WTC11 (cell line): Measurements from ENCODE around the gene AMIGO1. TPM values are rescaled to one million over a fixed set of nuclear protein-coding genes. Genes with fewer than 3 reads are reported as not detected.
A peak's percentile ranks its signal among the peaks of the same experiment; 100 is the strongest.

ENCODE experiments used
- ATAC-seq: fragments of 200-7000 bp; cut with Tn5 transposase; 2 replicates; pipeline ENCODE4 v1.10.0; 2021; ENCODE audit warnings: mild to moderate bottlenecking, moderate library complexity
- CTCF ChIA-PET: fragments of 300-600 bp; sonication (Branson Sonifier 250); formaldehyde crosslinking; loops from one replicate; lab custom pipeline; 2021; ENCODE audit warnings: antibody characterized with exemption; lab: Charles Lee
- POLR2A ChIA-PET: fragments of 350-600 bp; sonication (Branson Sonifier 250); formaldehyde crosslinking; loops from one replicate; lab custom pipeline; 2021; ENCODE audit warnings: antibody characterized with exemption; lab: Charles Lee
- DNase-seq: peaks from one replicate; pipeline ENCODE4 v3.0.0; 2021; ENCODE audit warnings: low spot score
- H3K27ac Mint-ChIP-seq: 2 replicates; pipeline ENCODE4 v1.8.0; 2021; ENCODE audit warnings: mixed read lengths
- H3K27me3 Mint-ChIP-seq: 2 replicates; pipeline ENCODE4 v1.8.0; 2021; ENCODE audit warnings: low read depth, mild to moderate bottlenecking, moderate library complexity, mixed read lengths
- H3K36me3 Mint-ChIP-seq: 2 replicates; pipeline ENCODE4 v1.8.0; 2021; ENCODE audit warnings: mixed read lengths
- H3K4me1 Mint-ChIP-seq: 2 replicates; pipeline ENCODE4 v1.8.0; 2022; ENCODE audit warnings: mixed read lengths
- H3K4me3 Mint-ChIP-seq: 2 replicates; pipeline ENCODE4 v1.8.0; 2021; ENCODE audit warnings: mild to moderate bottlenecking, moderate library complexity, mixed read lengths
- H3K9me3 Mint-ChIP-seq: 2 replicates; pipeline ENCODE4 v1.8.0; 2021; ENCODE audit warnings: mixed read lengths
- ATF1 ChIP-seq: sonication (generic); formaldehyde crosslinking; IDR thresholded peaks from 2 replicates; pipeline ENCODE4 v1.8.1; 2023; ENCODE audit warnings: mild to moderate bottlenecking, moderate library complexity, missing genetic modification reagents
- ATF2 ChIP-seq: sonication (generic); formaldehyde crosslinking; IDR thresholded peaks from 2 replicates; pipeline ENCODE4 v1.8.1; 2022; ENCODE audit warnings: low read depth, missing genetic modification reagents, borderline replicate concordance
- ATF6 ChIP-seq: sonication (generic); formaldehyde crosslinking; IDR thresholded peaks from 2 replicates; pipeline ENCODE4 v1.8.1; 2023; ENCODE audit warnings: mild to moderate bottlenecking, missing genetic modification reagents
- CBFB ChIP-seq: sonication (generic); formaldehyde crosslinking; IDR thresholded peaks from 2 replicates; pipeline ENCODE4 v1.8.1; 2022; ENCODE audit warnings: mild to moderate bottlenecking, low read depth, missing genetic modification reagents
- ETV6 ChIP-seq: sonication (generic); formaldehyde crosslinking; IDR thresholded peaks from 2 replicates; pipeline ENCODE4 v1.8.1; 2022; ENCODE audit warnings: mild to moderate bottlenecking, missing genetic modification reagents
- FOXP1 ChIP-seq: sonication (generic); formaldehyde crosslinking; IDR thresholded peaks from 2 replicates; pipeline ENCODE4 v1.8.0; 2022; ENCODE audit warnings: missing genetic modification reagents, mild to moderate bottlenecking, moderate library complexity, borderline replicate concordance
- FOXP4 ChIP-seq: sonication (generic); formaldehyde crosslinking; IDR thresholded peaks from 2 replicates; pipeline ENCODE4 v1.8.0; 2022; ENCODE audit warnings: mild to moderate bottlenecking, missing genetic modification reagents
- GABPB1 ChIP-seq: sonication (generic); formaldehyde crosslinking; IDR thresholded peaks from 2 replicates; pipeline ENCODE4 v1.8.1; 2023; ENCODE audit warnings: mild to moderate bottlenecking, missing genetic modification reagents
- GRHL2 ChIP-seq: fragments of 250-450 bp; sonication (Bioruptor Pico); IDR thresholded peaks from 2 replicates; pipeline ENCODE4 v1.8.0; 2022; ENCODE audit warnings: mild to moderate bottlenecking, moderate library complexity; ENCODE audit not compliant: insufficient replicate concordance, severe bottlenecking
- JUN ChIP-seq: sonication (generic); formaldehyde crosslinking; IDR thresholded peaks from 2 replicates; pipeline ENCODE4 v1.8.0; 2023; ENCODE audit warnings: mild to moderate bottlenecking, missing genetic modification reagents
- KAT7 ChIP-seq: sonication (generic); formaldehyde crosslinking; IDR thresholded peaks from 2 replicates; pipeline ENCODE4 v1.8.1; 2023; ENCODE audit warnings: missing genetic modification reagents, mild to moderate bottlenecking, borderline replicate concordance
- MYBL2 ChIP-seq: sonication (generic); formaldehyde crosslinking; IDR thresholded peaks from 2 replicates; pipeline ENCODE4 v1.8.1; 2023; ENCODE audit warnings: mild to moderate bottlenecking, moderate library complexity, missing genetic modification reagents
- NFE2L1 ChIP-seq: sonication (generic); formaldehyde crosslinking; IDR thresholded peaks from 2 replicates; pipeline ENCODE4 v1.8.1; 2023; ENCODE audit warnings: missing genetic modification reagents
- NR1H2 ChIP-seq: sonication (generic); formaldehyde crosslinking; IDR thresholded peaks from 2 replicates; pipeline ENCODE4 v1.9.0; 2021; ENCODE audit warnings: mild to moderate bottlenecking, moderate library complexity, missing genetic modification reagents
- PREB ChIP-seq: sonication (generic); formaldehyde crosslinking; IDR thresholded peaks from 2 replicates; pipeline ENCODE4 v1.8.1; 2022; ENCODE audit warnings: mild to moderate bottlenecking, missing genetic modification reagents, moderate library complexity, borderline replicate concordance
- RELA ChIP-seq: sonication (generic); formaldehyde crosslinking; IDR thresholded peaks from 2 replicates; pipeline ENCODE4 v1.8.1; 2022; ENCODE audit warnings: missing genetic modification reagents, mild to moderate bottlenecking, borderline replicate concordance
- SMAD3 ChIP-seq: sonication (generic); formaldehyde crosslinking; IDR thresholded peaks from 2 replicates; pipeline ENCODE4 v1.8.0; 2022; ENCODE audit warnings: missing genetic modification reagents, mild to moderate bottlenecking, borderline replicate concordance
- SOX15 ChIP-seq: fragments of 250-450 bp; sonication (Bioruptor Pico); IDR thresholded peaks from 2 replicates; pipeline ENCODE4 v1.9.0; 2021; ENCODE audit warnings: mild to moderate bottlenecking
- SP1 ChIP-seq: sonication (generic); formaldehyde crosslinking; conservative IDR thresholded peaks from 2 replicates; pipeline ENCODE4 v1.8.1; 2022; ENCODE audit warnings: missing genetic modification reagents
- TCF7 ChIP-seq: sonication (generic); formaldehyde crosslinking; IDR thresholded peaks from 2 replicates; pipeline ENCODE4 v1.8.0; 2022; ENCODE audit warnings: mild to moderate bottlenecking, low read depth, missing genetic modification reagents, moderate library complexity
- TP53 ChIP-seq: sonication (generic); formaldehyde crosslinking; IDR thresholded peaks from 2 replicates; pipeline ENCODE4 v1.8.1; 2023; ENCODE audit warnings: mild to moderate bottlenecking, missing genetic modification reagents
- ZNF232 ChIP-seq: sonication (generic); formaldehyde crosslinking; IDR thresholded peaks from 2 replicates; pipeline ENCODE4 v1.8.0; 2022; ENCODE audit warnings: mild to moderate bottlenecking, missing genetic modification reagents
- ZNF317 ChIP-seq: sonication (generic); formaldehyde crosslinking; IDR thresholded peaks from 2 replicates; pipeline ENCODE4 v1.8.1; 2023; ENCODE audit warnings: low read depth, mild to moderate bottlenecking, moderate library complexity, missing genetic modification reagents, borderline replicate concordance
- ZNF396 ChIP-seq: fragments of 250-450 bp; sonication (Bioruptor Pico); IDR thresholded peaks from 2 replicates; pipeline ENCODE4 v1.8.0; 2021; ENCODE audit warnings: mild to moderate bottlenecking, moderate library complexity, borderline replicate concordance
- total RNA-seq: library from RNA; stranded (reverse); gene quantifications from 3 replicates; pipeline ENCODE4 v1.2.3, GENCODE V29; 2021
- TF ChIP-seq, protein P1 (sequence below): sonication (generic); formaldehyde crosslinking; conservative IDR thresholded peaks from 2 replicates; pipeline ENCODE4 v1.8.1; 2023; ENCODE audit warnings: mild to moderate bottlenecking, low read depth, missing genetic modification reagents, moderate library complexity

AMIGO1 gene
- total RNA-seq, 1 experiment from 2014 or later: 2.4 TPM

DNA sequence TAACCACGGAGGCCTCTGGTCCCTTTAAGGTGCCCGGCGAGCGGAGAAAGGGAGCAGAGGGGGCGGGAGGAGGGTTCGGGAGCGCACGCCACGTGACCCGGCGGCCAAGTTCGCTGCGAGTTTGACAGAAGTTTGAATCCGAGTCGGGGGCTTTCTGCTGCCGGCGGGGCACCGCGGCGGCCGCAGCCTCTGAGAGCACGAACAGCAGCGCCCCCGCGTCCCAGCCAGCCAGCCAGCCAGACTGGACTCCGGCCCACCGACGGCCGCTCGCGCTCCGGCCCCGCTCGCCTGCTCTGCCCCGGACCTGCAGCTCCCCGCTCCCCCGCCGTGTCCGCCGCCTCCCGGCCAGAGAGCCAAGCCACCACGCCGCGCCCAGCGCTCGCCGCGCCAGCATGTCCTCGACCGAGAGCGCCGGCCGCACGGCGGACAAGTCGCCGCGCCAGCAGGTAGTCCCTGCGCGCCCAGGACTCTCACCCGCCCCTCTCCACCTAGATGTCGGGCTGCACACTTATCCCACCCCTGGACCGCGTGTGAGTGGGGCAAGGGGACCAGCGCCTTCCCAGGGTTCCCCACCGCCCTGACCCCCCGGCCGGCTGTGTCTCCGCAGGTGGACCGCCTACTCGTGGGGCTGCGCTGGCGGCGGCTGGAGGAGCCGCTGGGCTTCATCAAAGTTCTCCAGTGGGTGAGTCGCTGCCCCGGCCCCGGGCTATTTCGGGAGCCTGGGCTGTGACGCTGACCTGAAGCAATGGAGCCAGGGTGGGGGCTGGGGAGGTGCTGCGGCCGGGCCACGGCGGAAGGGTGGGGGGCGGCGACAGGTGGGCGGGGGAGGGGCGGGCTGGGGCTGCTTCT lies 42.9 kb downstream of the AMIGO1 start, which contains the start of gene SYPL2 (continued):
- TF ChIP-seq FOXP1 (CRISPR knock-in tag) (0 out of 2 replicates have a peak, but pooled peaks have one; percentile 31), CBFB (CRISPR knock-in tag) (0 out of 2 replicates have a peak, but pooled peaks have one; percentile 38)

- ATAC-seq (no peak), DNase-seq (no peak)
- Mint-ChIP-seq H3K4me3 (peak overlapping the region; percentile 76), H3K27ac (no peak overlapping the region), H3K4me1 (peaks cover 25% of the 10 kb centered on the region), H3K27me3 (peaks cover 73% of the 10 kb centered on the region), H3K36me3 (no peaks in the 10 kb centered on the region), H3K9me3 (peaks cover 4% of the 10 kb centered on the region)
- no peak for TF ChIP-seq FOXP4 (CRISPR knock-in tag)
- no peak for TF ChIP-seq ATF1
- no peak for TF ChIP-seq SOX15 (CRISPR knock-in tag)
- TF ChIP-seq TCF7 (CRISPR knock-in tag): no peak
- TF ChIP-seq GABPB1 (CRISPR knock-in tag): no peak
- TF ChIP-seq TP53 (CRISPR knock-in tag): no peak
- no peak for TF ChIP-seq ZNF317 (CRISPR knock-in tag)
- TF ChIP-seq ATF2: no peak
- TF ChIP-seq NR1H2 (CRISPR knock-in tag): no peak
- TF ChIP-seq JUN (CRISPR knock-in tag): no peak
- no peak for TF ChIP-seq ZNF232 (CRISPR knock-in tag)
- TF ChIP-seq KAT7: no peak
- ChIA-PET POLR2A (no interaction called here), CTCF (interaction anchor here (1.0 to 1.1 kb wide), 2 partner anchors 18 to 25 kb away, joined by 3 to 7 read pairs; partner anchors contain the start of gene ATXN7L2)
Observed at GRCh38 chr1:109466125-109466451, 43.4 kb downstream of the AMIGO1 start.

- Mint-ChIP-seq H3K4me1 (no peaks in the 10 kb centered on the region), H3K4me3 (no peak overlapping the region), H3K36me3 (peaks cover 26% of the 10 kb centered on the region), H3K27ac (no peak overlapping the region), H3K9me3 (peaks cover 41% of the 10 kb centered on the region), H3K27me3 (peaks cover 31% of the 10 kb centered on the region)
- no peak for ATAC-seq
- CTCF ChIA-PET: interaction anchor here (0.6 kb wide), 2 partner anchors 76 to 182 kb away, joined by 3 read pairs; no protein-coding TSS in a partner anchor
- no peak for DNase-seq
- POLR2A ChIA-PET: no interaction called here
- TF ChIP-seq SP1 (CRISPR knock-in tag) (no peak), SMAD3 (no peak), ZNF396 (CRISPR knock-in tag) (no peak), GRHL2 (no peak), MYBL2 (no peak), ATF6 (CRISPR knock-in tag) (no peak), ETV6 (no peak), PREB (CRISPR knock-in tag) (no peak), NFE2L1 (CRISPR knock-in tag) (no peak), KAT7 (no peak), RELA (CRISPR knock-in tag) (no peak)
- TF ChIP-seq, protein P1, sequence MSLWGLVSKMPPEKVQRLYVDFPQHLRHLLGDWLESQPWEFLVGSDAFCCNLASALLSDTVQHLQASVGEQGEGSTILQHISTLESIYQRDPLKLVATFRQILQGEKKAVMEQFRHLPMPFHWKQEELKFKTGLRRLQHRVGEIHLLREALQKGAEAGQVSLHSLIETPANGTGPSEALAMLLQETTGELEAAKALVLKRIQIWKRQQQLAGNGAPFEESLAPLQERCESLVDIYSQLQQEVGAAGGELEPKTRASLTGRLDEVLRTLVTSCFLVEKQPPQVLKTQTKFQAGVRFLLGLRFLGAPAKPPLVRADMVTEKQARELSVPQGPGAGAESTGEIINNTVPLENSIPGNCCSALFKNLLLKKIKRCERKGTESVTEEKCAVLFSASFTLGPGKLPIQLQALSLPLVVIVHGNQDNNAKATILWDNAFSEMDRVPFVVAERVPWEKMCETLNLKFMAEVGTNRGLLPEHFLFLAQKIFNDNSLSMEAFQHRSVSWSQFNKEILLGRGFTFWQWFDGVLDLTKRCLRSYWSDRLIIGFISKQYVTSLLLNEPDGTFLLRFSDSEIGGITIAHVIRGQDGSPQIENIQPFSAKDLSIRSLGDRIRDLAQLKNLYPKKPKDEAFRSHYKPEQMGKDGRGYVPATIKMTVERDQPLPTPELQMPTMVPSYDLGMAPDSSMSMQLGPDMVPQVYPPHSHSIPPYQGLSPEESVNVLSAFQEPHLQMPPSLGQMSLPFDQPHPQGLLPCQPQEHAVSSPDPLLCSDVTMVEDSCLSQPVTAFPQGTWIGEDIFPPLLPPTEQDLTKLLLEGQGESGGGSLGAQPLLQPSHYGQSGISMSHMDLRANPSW: no peak
Observed at GRCh38 chr1:109457819-109458218, 51.7 kb downstream of the AMIGO1 start.
